GM19238 (cell line): ENCODE data around the gene KRT85.
"Not testable (repeated sequence)": the region's sequence is repeated elsewhere in the genome, so short reads cannot be mapped to it uniquely, and the experiment has no call there.

Experiments used
- DNase-seq: peaks from one replicate; pipeline ENCODE4 v3.0.0; 2011; ENCODE audit warnings: low spot score; ENCODE audit not compliant: insufficient read length

The KRT85 gene

GRCh38 chr12:52349196-52349595 lies 18.1 kb downstream of the KRT85 start:
- DNase-seq = no peak

GRCh38 chr12:52347551-52348510 lies 19.4 kb downstream of the KRT85 start:
- no peak for DNase-seq

- no peak for DNase-seq
Observed at GRCh38 chr12:52347016-52347415, 20.3 kb downstream of the KRT85 start.

- no peak for DNase-seq
Observed at GRCh38 chr12:52346593-52346992, 20.7 kb downstream of the KRT85 start.

GRCh38 chr12:52345041-52345440 lies 22.2 kb downstream of the KRT85 start:
- DNase-seq = not testable (repeated sequence)

- DNase-seq = no peak
Observed at GRCh38 chr12:52344111-52344510, 23.2 kb downstream of the KRT85 start.

- DNase-seq = no peak
Observed at GRCh38 chr12:52343550-52343949, 23.7 kb downstream of the KRT85 start.

GRCh38 chr12:52342781-52343490 lies 24.3 kb downstream of the KRT85 start:
- no peak for DNase-seq

GRCh38 chr12:52341066-52341580 lies 26.2 kb downstream of the KRT85 start:
- no peak for DNase-seq

- no peak for DNase-seq
Observed at GRCh38 chr12:52338241-52338960, 28.9 kb downstream of the KRT85 start.

GRCh38 chr12:52337054-52337453 lies 30.2 kb downstream of the KRT85 start:
- DNase-seq = no peak

GRCh38 chr12:52336641-52337040 lies 30.6 kb downstream of the KRT85 start:
- no peak for DNase-seq

GRCh38 chr12:52335598-52336262 lies 31.6 kb downstream of the KRT85 start:
- DNase-seq = no peak

- no peak for DNase-seq
Observed at GRCh38 chr12:52334185-52334584, 33.1 kb downstream of the KRT85 start.

GRCh38 chr12:52333321-52333720 lies 34.0 kb downstream of the KRT85 start:
- DNase-seq = no peak

- no peak for DNase-seq
Observed at GRCh38 chr12:52332381-52332780, 34.9 kb downstream of the KRT85 start.

- DNase-seq = no peak
Observed at GRCh38 chr12:52331833-52332232, 35.4 kb downstream of the KRT85 start.

- DNase-seq = no peak
Observed at GRCh38 chr12:52331039-52331438, 36.2 kb downstream of the KRT85 start.

GRCh38 chr12:52327830-52328500 lies 39.3 kb downstream of the KRT85 start:
- no peak for DNase-seq

- peak; percentile 84 for DNase-seq
Observed at GRCh38 chr12:52327052-52327829, 40.0 kb downstream of the KRT85 start.
